Liver (tissue), 9 donors: ENCODE results near the gene SNX32. TPM values are rescaled to one million over a fixed set of nuclear protein-coding genes. Genes with fewer than 3 reads are reported as not detected.
"Not testable (repeated sequence)": the region's sequence is repeated elsewhere in the genome, so short reads cannot be mapped to it uniquely, and the experiment has no call there.

Source experiments
- DNase-seq: peaks from one replicate; pipeline ENCODE4 v3.0.0-alpha.2; 2017; ENCODE audit warnings: low spot score
- H3K27ac ChIP-seq, 2 donors: one replicate each; pipeline ENCODE4 v1.7.0; 2013; ENCODE audit warnings: inconsistent platforms in 2 of 2, low read length in 2 of 2, control low read depth in 1 of 2, low read depth in 1 of 2, mild to moderate bottlenecking in 1 of 2
- H3K27me3 ChIP-seq, 4 donors: one replicate each; pipeline versions ENCODE4 v1.6.1 to v1.7.0; 2013; ENCODE audit warnings: low read length in 3 of 4, inconsistent platforms in 1 of 4, mild to moderate bottlenecking in 1 of 4, moderate library complexity in 1 of 4; ENCODE audit not compliant: control insufficient read depth in 4 of 4, insufficient read depth in 4 of 4
- H3K36me3 ChIP-seq, 4 donors: one replicate each; pipeline versions ENCODE4 v1.6.1 to v1.7.0; 2013; ENCODE audit warnings: low read length in 3 of 4, mild to moderate bottlenecking in 3 of 4, low read depth in 1 of 4, moderate library complexity in 1 of 4; ENCODE audit not compliant: control insufficient read depth in 4 of 4, insufficient read depth in 3 of 4
- H3K4me1 ChIP-seq, 4 donors: one replicate each; pipeline versions ENCODE4 v1.6.1 to v1.7.0; 2013; ENCODE audit warnings: low read length in 3 of 4, mild to moderate bottlenecking in 3 of 4, moderate library complexity in 1 of 4; ENCODE audit not compliant: control insufficient read depth in 4 of 4, insufficient read depth in 4 of 4
- H3K4me3 ChIP-seq, 3 donors: one replicate each; pipeline versions ENCODE4 v1.6.1 to v1.7.0; 2013; ENCODE audit warnings: low read length in 3 of 3, control low read depth in 1 of 3, low read depth in 1 of 3, mild to moderate bottlenecking in 1 of 3
- H3K9ac ChIP-seq, 2 donors: one replicate each; pipeline ENCODE4 v1.7.0; 2013; ENCODE audit warnings: low read length in 2 of 2, mild to moderate bottlenecking in 2 of 2, moderate library complexity in 2 of 2, control low read depth in 1 of 2, low read depth in 1 of 2
- H3K9me3 ChIP-seq, 4 donors: one replicate each; pipeline versions ENCODE4 v1.6.1 to v1.7.0; 2013; ENCODE audit warnings: low read length in 3 of 4; ENCODE audit not compliant: control insufficient read depth in 4 of 4
- FOXA1 ChIP-seq: IDR thresholded peaks from 2 replicates; pipeline ENCODE4 v1.6.1; 2016; ENCODE audit warnings: antibody characterized with exemption
- FOXA2 ChIP-seq: IDR thresholded peaks from 2 replicates; pipeline ENCODE4 v1.6.1; 2016; ENCODE audit warnings: antibody characterized with exemption
- GABPA ChIP-seq, 2 donors: IDR thresholded peaks in 1 of 2; conservative IDR thresholded peaks in 1 of 2; 2 replicates each; pipeline ENCODE4 v1.6.1; 2016; ENCODE audit warnings: antibody characterized with exemption in 2 of 2, mild to moderate bottlenecking in 1 of 2, moderate library complexity in 1 of 2
- TAF1 ChIP-seq: conservative IDR thresholded peaks from 2 replicates; pipeline ENCODE4 v1.6.1; 2016; ENCODE audit warnings: antibody characterized with exemption, mild to moderate bottlenecking
- WGBS: extraction: QIAGEN DNeasy Blood & Tissue Kit; methylation state at CpG from one replicate; pipeline ENCODE4 v1.1.7; 2013; 5-methylcytosine and 5-hydroxymethylcytosine counted together
- polyA plus RNA-seq, 2 donors: library from polyadenylated mRNA; stranded (reverse) in 1 of 2; unstranded in 1 of 2; fragments of 200-250 nt in 1 of 2; fragments of >200 nt in 1 of 2; fragmentation: Nextera tagmentation in 1 of 2; extraction: Ambion mirVana in 1 of 2; gene quantifications; one replicate each; pipeline versions ENCODE4 v1.2.1 to v1.2.3, GENCODE V29; 2013 to 2015
- total RNA-seq, 2 donors: library from RNA; depleted of rRNA; stranded (reverse); fragments of >200 nt; gene quantifications; one replicate each; pipeline ENCODE4 v1.2.3, GENCODE V29; 2014
- TF ChIP-seq, protein P1 (sequence below): fragments of 150-350 bp; IDR thresholded peaks from 2 replicates; pipeline ENCODE4 v1.5.1; 2017; ENCODE audit warnings: improper control_type of control experiment, low read depth, low read length; ENCODE audit not compliant: missing input control
- TF ChIP-seq, protein P2 (sequence below): IDR thresholded peaks from 2 replicates; pipeline ENCODE4 v1.6.1; 2016; ENCODE audit warnings: antibody characterized with exemption
- TF ChIP-seq, protein P3 (sequence below): IDR thresholded peaks from 2 replicates; pipeline ENCODE4 v1.6.1; 2016; ENCODE audit warnings: antibody characterized with exemption, mild to moderate bottlenecking
- TF ChIP-seq, protein P4 (sequence below): IDR thresholded peaks from 2 replicates; pipeline ENCODE4 v1.6.1; 2016; ENCODE audit warnings: antibody characterized with exemption
- donor health status: healthy.
- donor health status: healthy.
- donor health status: healthy.
- donor health status: healthy.
- donor health status: healthy.

The SNX32 gene
- total and polyA plus RNA-seq, 4 donors, result under 0.01 to 0.38 (median 0.06) TPM

DNA sequence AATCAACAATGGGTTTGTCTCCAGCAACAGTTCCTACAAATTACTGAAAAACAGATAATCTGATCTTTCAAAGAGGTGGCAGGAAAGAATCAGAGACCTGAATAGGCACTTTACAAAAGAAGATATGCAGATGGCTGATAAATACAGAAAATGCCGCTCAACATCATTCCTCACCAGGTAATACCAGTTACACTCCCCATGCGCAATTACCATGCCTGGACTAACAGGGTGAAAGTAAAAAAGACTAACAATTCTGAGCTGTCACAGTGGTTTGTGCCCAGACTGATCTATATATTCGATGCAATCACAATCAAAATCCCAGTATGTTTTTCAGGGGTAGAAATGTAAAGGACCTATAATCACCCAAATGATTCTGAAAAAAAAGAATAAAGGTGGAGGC, 10.0 kb downstream of the SNX32 start (continued):
- TF ChIP-seq, protein P1, sequence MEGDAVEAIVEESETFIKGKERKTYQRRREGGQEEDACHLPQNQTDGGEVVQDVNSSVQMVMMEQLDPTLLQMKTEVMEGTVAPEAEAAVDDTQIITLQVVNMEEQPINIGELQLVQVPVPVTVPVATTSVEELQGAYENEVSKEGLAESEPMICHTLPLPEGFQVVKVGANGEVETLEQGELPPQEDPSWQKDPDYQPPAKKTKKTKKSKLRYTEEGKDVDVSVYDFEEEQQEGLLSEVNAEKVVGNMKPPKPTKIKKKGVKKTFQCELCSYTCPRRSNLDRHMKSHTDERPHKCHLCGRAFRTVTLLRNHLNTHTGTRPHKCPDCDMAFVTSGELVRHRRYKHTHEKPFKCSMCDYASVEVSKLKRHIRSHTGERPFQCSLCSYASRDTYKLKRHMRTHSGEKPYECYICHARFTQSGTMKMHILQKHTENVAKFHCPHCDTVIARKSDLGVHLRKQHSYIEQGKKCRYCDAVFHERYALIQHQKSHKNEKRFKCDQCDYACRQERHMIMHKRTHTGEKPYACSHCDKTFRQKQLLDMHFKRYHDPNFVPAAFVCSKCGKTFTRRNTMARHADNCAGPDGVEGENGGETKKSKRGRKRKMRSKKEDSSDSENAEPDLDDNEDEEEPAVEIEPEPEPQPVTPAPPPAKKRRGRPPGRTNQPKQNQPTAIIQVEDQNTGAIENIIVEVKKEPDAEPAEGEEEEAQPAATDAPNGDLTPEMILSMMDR, result no peak

DNA sequence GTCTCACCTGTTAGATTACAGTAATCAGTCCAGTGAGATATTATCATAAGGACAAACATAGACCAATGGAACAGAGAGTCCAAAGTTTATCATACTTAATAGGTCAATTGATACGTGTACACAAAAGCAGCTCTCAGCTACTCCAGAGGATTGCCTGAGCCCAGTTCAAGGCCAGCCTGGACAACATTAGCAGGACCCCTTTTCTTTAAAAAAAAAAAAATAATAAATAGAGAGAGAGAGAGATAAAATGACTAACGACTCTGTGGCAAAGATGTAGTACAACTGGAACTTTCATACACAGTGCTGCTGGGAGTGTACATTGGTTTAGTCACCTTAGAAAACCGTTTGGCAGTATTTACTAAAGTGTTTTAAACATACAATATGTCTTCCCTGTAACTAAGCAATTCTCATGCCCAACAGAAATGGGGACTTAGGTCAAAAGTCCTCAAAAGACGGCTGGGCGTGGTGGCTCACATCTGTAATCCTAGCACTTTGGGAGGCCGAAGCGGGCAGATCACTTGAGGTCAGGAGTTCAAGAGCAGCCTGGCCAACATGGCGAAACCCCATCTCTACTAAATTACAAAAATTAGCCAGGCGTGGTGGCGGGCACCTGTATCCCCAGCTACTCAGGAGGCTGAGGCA, 10.6 kb downstream of the SNX32 start:
- no peak overlapping the region for H3K9ac ChIP-seq
- H3K9me3 ChIP-seq, result no peaks in the 10 kb centered on the region
- DNase-seq, result no peak
- peaks cover 0 to 2% (median 0%) of the 10 kb centered on the region in 4 donors for H3K4me1 ChIP-seq
- no peaks in the 10 kb centered on the region for H3K36me3 ChIP-seq
- WGBS, result 77% methylated on average over 10 of the region's 10 CpGs
- H3K27me3 ChIP-seq, result no peaks in the 10 kb centered on the region
- TF ChIP-seq FOXA1, result no peak
- H3K27ac ChIP-seq, result no peak overlapping the region
- H3K4me3 ChIP-seq, result no peak overlapping the region

DNA sequence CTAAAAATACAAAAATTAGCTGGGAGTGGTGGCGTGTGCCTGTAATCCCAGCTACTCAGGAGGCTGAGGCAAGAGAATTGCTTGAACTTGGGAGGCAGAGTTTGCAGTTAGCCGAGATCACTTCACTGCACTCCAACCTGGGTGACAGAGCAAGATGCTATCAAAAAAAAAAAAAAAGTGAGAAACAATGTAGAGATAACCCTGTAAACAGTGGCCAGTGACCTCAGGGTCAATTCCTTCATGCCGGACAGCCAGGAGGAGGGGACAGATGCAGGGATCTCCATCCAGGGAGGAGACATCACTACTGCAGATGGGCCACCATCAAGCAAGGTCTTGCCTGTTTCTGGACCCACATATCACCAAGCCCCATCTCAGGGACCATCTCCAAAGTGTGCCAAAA, 14.0 kb downstream of the SNX32 start:
- H3K4me1 ChIP-seq, result peaks cover 0 to 2% (median 0%) of the 10 kb centered on the region in 4 donors
- no peak overlapping the region for H3K27ac ChIP-seq
- 66% methylated on average over 3 of the region's 3 CpGs for WGBS
- no peak for DNase-seq
- peaks cover 0 to 7% (median 2%) of the 10 kb centered on the region in 4 donors for H3K9me3 ChIP-seq
- no peak overlapping the region for H3K9ac ChIP-seq
- H3K27me3 ChIP-seq, result no peaks in the 10 kb centered on the region
- no peak for TF ChIP-seq TAF1
- TF ChIP-seq, protein P2, sequence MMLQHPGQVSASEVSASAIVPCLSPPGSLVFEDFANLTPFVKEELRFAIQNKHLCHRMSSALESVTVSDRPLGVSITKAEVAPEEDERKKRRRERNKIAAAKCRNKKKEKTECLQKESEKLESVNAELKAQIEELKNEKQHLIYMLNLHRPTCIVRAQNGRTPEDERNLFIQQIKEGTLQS, result no peak
- TF ChIP-seq FOXA2, result no peak
- TF ChIP-seq, protein P3, sequence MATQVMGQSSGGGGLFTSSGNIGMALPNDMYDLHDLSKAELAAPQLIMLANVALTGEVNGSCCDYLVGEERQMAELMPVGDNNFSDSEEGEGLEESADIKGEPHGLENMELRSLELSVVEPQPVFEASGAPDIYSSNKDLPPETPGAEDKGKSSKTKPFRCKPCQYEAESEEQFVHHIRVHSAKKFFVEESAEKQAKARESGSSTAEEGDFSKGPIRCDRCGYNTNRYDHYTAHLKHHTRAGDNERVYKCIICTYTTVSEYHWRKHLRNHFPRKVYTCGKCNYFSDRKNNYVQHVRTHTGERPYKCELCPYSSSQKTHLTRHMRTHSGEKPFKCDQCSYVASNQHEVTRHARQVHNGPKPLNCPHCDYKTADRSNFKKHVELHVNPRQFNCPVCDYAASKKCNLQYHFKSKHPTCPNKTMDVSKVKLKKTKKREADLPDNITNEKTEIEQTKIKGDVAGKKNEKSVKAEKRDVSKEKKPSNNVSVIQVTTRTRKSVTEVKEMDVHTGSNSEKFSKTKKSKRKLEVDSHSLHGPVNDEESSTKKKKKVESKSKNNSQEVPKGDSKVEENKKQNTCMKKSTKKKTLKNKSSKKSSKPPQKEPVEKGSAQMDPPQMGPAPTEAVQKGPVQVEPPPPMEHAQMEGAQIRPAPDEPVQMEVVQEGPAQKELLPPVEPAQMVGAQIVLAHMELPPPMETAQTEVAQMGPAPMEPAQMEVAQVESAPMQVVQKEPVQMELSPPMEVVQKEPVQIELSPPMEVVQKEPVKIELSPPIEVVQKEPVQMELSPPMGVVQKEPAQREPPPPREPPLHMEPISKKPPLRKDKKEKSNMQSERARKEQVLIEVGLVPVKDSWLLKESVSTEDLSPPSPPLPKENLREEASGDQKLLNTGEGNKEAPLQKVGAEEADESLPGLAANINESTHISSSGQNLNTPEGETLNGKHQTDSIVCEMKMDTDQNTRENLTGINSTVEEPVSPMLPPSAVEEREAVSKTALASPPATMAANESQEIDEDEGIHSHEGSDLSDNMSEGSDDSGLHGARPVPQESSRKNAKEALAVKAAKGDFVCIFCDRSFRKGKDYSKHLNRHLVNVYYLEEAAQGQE, result no peak
- no peak for TF ChIP-seq GABPA (IDR thresholded peaks at IDR 0.05 in 1 of 2, conservative IDR thresholded peaks at IDR 0.05 in 1 of 2)
- TF ChIP-seq, protein P4, sequence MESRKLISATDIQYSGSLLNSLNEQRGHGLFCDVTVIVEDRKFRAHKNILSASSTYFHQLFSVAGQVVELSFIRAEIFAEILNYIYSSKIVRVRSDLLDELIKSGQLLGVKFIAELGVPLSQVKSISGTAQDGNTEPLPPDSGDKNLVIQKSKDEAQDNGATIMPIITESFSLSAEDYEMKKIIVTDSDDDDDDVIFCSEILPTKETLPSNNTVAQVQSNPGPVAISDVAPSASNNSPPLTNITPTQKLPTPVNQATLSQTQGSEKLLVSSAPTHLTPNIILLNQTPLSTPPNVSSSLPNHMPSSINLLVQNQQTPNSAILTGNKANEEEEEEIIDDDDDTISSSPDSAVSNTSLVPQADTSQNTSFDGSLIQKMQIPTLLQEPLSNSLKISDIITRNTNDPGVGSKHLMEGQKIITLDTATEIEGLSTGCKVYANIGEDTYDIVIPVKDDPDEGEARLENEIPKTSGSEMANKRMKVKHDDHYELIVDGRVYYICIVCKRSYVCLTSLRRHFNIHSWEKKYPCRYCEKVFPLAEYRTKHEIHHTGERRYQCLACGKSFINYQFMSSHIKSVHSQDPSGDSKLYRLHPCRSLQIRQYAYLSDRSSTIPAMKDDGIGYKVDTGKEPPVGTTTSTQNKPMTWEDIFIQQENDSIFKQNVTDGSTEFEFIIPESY, result no peak
- H3K4me3 ChIP-seq, result no peak overlapping the region
- H3K36me3 ChIP-seq, result peaks cover 0 to 4% (median 2%) of the 10 kb centered on the region in 4 donors

DNA sequence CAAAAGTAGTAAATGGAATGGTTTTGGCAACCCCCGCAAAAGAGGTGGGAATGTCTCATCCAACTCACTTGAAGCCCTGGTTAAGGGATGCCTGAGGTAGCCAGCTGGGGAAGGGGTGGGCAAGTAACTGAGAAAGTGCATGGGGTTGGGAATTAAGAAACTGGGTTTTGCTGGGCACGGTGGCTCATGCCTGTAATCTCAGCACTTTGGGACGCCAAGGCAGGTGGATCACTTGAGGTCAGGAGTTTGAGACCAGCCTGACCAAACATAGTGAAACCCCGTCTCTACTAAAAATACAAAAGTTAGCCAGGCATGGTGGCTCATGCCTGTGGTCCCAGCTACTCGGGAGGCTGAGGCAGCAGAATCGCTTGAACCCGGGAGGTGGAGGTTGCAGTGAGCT, 14.9 kb downstream of the SNX32 start:
- H3K27ac ChIP-seq, H3K9ac ChIP-seq, H3K9me3 ChIP-seq, H3K4me1 ChIP-seq, H3K4me3 ChIP-seq, H3K27me3 ChIP-seq, DNase-seq: not testable (repeated sequence)
- H3K36me3 ChIP-seq, result peaks cover 3 to 14% (median 5%) of the 10 kb centered on the region in 4 donors
- WGBS, result 63% methylated on average over 7 of the region's 7 CpGs
